GM23338 (cell line): ENCODE data around the gene LMAN1L. TPM values are rescaled to one million over a fixed set of nuclear protein-coding genes. Genes with fewer than 3 reads are reported as not detected.

Experiments used
- ATAC-seq: fragments of 200-7000 bp; cut with Tn5 transposase; 3 replicates; pipeline ENCODE4 v1.9.1; 2020
- DNase-seq: peaks from one replicate; pipeline ENCODE4 v3.0.0-alpha.2; 2015; ENCODE audit warnings: low spot score
- H2AFZ ChIP-seq: fragments of 200-600 bp; sonication (generic); 2 replicates; pipeline ENCODE4 v1.8.0; 2016; ENCODE audit warnings: antibody characterized with exemption, mild to moderate bottlenecking, moderate library complexity
- H3F3A ChIP-seq: fragments of 200-600 bp; sonication (generic); replicated peaks from 2 replicates; pipeline ENCODE4 v1.8.0; 2017; ENCODE audit warnings: antibody characterized with exemption, mixed run types, low read depth
- H3K27ac ChIP-seq: fragments of 200-600 bp; sonication (generic); 2 replicates; pipeline ENCODE4 v1.6.1; 2016; ENCODE audit warnings: low read depth
- H3K27me3 ChIP-seq: fragments of 200-600 bp; sonication (generic); 2 replicates; pipeline ENCODE4 v1.8.0; 2016; ENCODE audit warnings: mild to moderate bottlenecking, mixed run types, moderate library complexity; ENCODE audit not compliant: insufficient read depth
- H3K36me3 ChIP-seq: fragments of 200-600 bp; sonication (generic); 2 replicates; pipeline ENCODE4 v1.8.0; 2016; ENCODE audit warnings: mild to moderate bottlenecking; ENCODE audit not compliant: insufficient read depth
- H3K4me1 ChIP-seq: fragments of 200-600 bp; sonication (generic); 2 replicates; pipeline ENCODE4 v1.8.0; 2016; ENCODE audit warnings: mild to moderate bottlenecking, moderate library complexity; ENCODE audit not compliant: insufficient read depth
- H3K4me2 ChIP-seq: fragments of 200-600 bp; sonication (generic); 2 replicates; pipeline ENCODE4 v1.7.1; 2017; ENCODE audit warnings: mixed run types
- H3K4me3 ChIP-seq: fragments of 200-600 bp; sonication (generic); 2 replicates; pipeline ENCODE4 v1.6.1; 2016; ENCODE audit warnings: mixed run types
- H3K79me2 ChIP-seq: fragments of 200-600 bp; sonication (generic); replicated peaks from 2 replicates; pipeline ENCODE4 v1.8.0; 2017; ENCODE audit warnings: mild to moderate bottlenecking; ENCODE audit not compliant: insufficient read depth
- H3K9me2 ChIP-seq: fragments of 200-600 bp; sonication (generic); 2 replicates; pipeline ENCODE4 v1.8.0; 2017; ENCODE audit not compliant: insufficient read depth
- H4K20me1 ChIP-seq: fragments of 200-600 bp; sonication (generic); replicated peaks from 2 replicates; pipeline ENCODE4 v1.8.0; 2017; ENCODE audit warnings: mild to moderate bottlenecking; ENCODE audit not compliant: insufficient read depth
- H3K27ac Mint-ChIP-seq: 2 replicates; pipeline ENCODE4 v1.8.0; 2020; ENCODE audit warnings: inconsistent platforms, mild to moderate bottlenecking, moderate library complexity, mixed read lengths
- H3K27me3 Mint-ChIP-seq: 3 replicates; pipeline ENCODE4 v1.8.0; 2022; ENCODE audit warnings: low read depth, mild to moderate bottlenecking, moderate library complexity, mixed read lengths, inconsistent platforms; ENCODE audit not compliant: insufficient read depth, poor library complexity
- H3K36me3 Mint-ChIP-seq: 3 replicates; pipeline ENCODE4 v1.8.0; 2021; ENCODE audit warnings: low read depth, mild to moderate bottlenecking, inconsistent platforms, moderate library complexity, mixed read lengths
- H3K4me1 Mint-ChIP-seq: 3 replicates; pipeline ENCODE4 v1.8.0; 2020; ENCODE audit warnings: mild to moderate bottlenecking, inconsistent platforms, mixed read lengths
- H3K4me3 Mint-ChIP-seq: 3 replicates; pipeline ENCODE4 v1.8.0; 2021; ENCODE audit warnings: moderate library complexity, mild to moderate bottlenecking, inconsistent platforms, mixed read lengths
- H3K9me3 Mint-ChIP-seq: 3 replicates; pipeline ENCODE4 v1.8.0; 2020; ENCODE audit warnings: moderate library complexity, mild to moderate bottlenecking, inconsistent platforms, mixed read lengths
- CREB1 ChIP-seq: fragments of 250-450 bp; sonication (Bioruptor Pico); IDR thresholded peaks from 2 replicates; pipeline ENCODE4 v1.5.0; 2020; ENCODE audit warnings: low read depth, mild to moderate bottlenecking, moderate library complexity
- CTCF ChIP-seq, 2 experiments: fragments of 200-600 bp in 1 of 2; sonication (generic) in 1 of 2; conservative IDR thresholded peaks; 2 replicates each; pipeline versions ENCODE4 v1.5.1 to v1.6.1; 2016 to 2017; ENCODE audit warnings: antibody characterized with exemption in 2 of 2, low read depth in 2 of 2, mild to moderate bottlenecking in 2 of 2, moderate library complexity in 1 of 2
- ETS1 ChIP-seq: IDR thresholded peaks from 2 replicates; pipeline ENCODE4 v1.6.1; 2016; ENCODE audit warnings: antibody characterized with exemption
- EZH2 ChIP-seq: fragments of 200-600 bp; sonication (generic); IDR thresholded peaks from one replicate; pipeline ENCODE4 v1.8.0; 2017; ENCODE audit warnings: antibody characterized with exemption, mild to moderate bottlenecking, low read depth; ENCODE audit not compliant: unreplicated experiment
- EZH2phosphoT487 ChIP-seq: fragments of 200-600 bp; sonication (generic); IDR thresholded peaks from one replicate; pipeline ENCODE4 v1.8.1; 2018; ENCODE audit warnings: antibody characterized with exemption; ENCODE audit not compliant: unreplicated experiment
- JUNB ChIP-seq: IDR thresholded peaks from one replicate; pipeline ENCODE4 v1.6.1; 2016; ENCODE audit warnings: antibody characterized with exemption; ENCODE audit not compliant: unreplicated experiment
- NANOG ChIP-seq: IDR thresholded peaks from 2 replicates; pipeline ENCODE4 v1.6.1; 2016; ENCODE audit warnings: antibody characterized with exemption, borderline replicate concordance
- POLR2AphosphoS5 ChIP-seq: IDR thresholded peaks from 2 replicates; pipeline ENCODE4 v1.6.1; 2016; ENCODE audit warnings: antibody characterized with exemption, low read depth
- REST ChIP-seq: IDR thresholded peaks from one replicate; pipeline ENCODE4 v1.6.1; 2018; ENCODE audit warnings: antibody characterized with exemption; ENCODE audit not compliant: unreplicated experiment
- STAT1 ChIP-seq: IDR thresholded peaks from one replicate; pipeline ENCODE4 v1.6.1; 2016; ENCODE audit warnings: antibody characterized with exemption; ENCODE audit not compliant: unreplicated experiment
- ZNF114 ChIP-seq: fragments of 250-450 bp; sonication (Bioruptor Pico); IDR thresholded peaks from 2 replicates; pipeline ENCODE4 v1.5.0; 2020; ENCODE audit warnings: mild to moderate bottlenecking, moderate library complexity
- ZNF331 ChIP-seq: fragments of 250-450 bp; sonication (Bioruptor Pico); IDR thresholded peaks from 2 replicates; pipeline ENCODE4 v1.5.0; 2020; ENCODE audit warnings: low read depth, mild to moderate bottlenecking, moderate library complexity
- ZNF462 ChIP-seq: fragments of 250-450 bp; sonication (Bioruptor Pico); IDR thresholded peaks from 2 replicates; pipeline ENCODE4 v1.5.0; 2020; ENCODE audit warnings: mild to moderate bottlenecking, moderate library complexity
- polyA plus RNA-seq: library from polyadenylated mRNA; unstranded; fragments of >200 nt; fragmentation: Nextera tagmentation; extraction: Ambion mirVana; gene quantifications from 2 replicates; pipeline ENCODE4 v1.2.1, GENCODE V29; 2016
- total RNA-seq: library from RNA; depleted of rRNA; stranded (reverse); fragments of >200 nt; shearing (Covaris generic); gene quantifications from 2 replicates; pipeline ENCODE4 v1.2.3, GENCODE V29; 2014

The LMAN1L gene
- total and polyA plus RNA-seq, 2 experiments from 2014 or later = not detected

- peaks cover 16% of the 10 kb centered on the region for H3K79me2 ChIP-seq
- no peak for TF ChIP-seq EZH2phosphoT487
- no peak for TF ChIP-seq ZNF462 (CRISPR knock-in tag)
- no peak for TF ChIP-seq CREB1 (CRISPR knock-in tag)
- TF ChIP-seq CTCF (conservative IDR thresholded peaks at IDR 0.05; ENCODE audit: low read depth in 2 of 2) = no peak
- no peak for TF ChIP-seq ZNF114 (CRISPR knock-in tag)
- no peak for TF ChIP-seq STAT1
- no peak for TF ChIP-seq NANOG
- no peak for TF ChIP-seq POLR2AphosphoS5
- no peak for TF ChIP-seq EZH2
- no peak for TF ChIP-seq ETS1
- no peak for TF ChIP-seq REST
- TF ChIP-seq ZNF331 = no peak
- TF ChIP-seq JUNB = no peak
- H3K9me2 ChIP-seq = no peaks in the 10 kb centered on the region
- no peak overlapping the region for H3K27ac ChIP-seq
- H3K27me3 ChIP-seq = no peaks in the 10 kb centered on the region
- peaks cover 25% of the 10 kb centered on the region for H3K4me1 ChIP-seq
- Mint-ChIP-seq H3K9me3 (no peaks in the 10 kb centered on the region), H3K36me3 (no peaks in the 10 kb centered on the region), H3K27me3 (peaks cover 23% of the 10 kb centered on the region), H3K4me1 (peaks cover 31% of the 10 kb centered on the region), H3K4me3 (no peak overlapping the region), H3K27ac (no peak overlapping the region)
- H3F3A ChIP-seq = peaks cover 7% of the 10 kb centered on the region
- no peaks in the 10 kb centered on the region for H3K36me3 ChIP-seq
- no peak overlapping the region for H3K4me2 ChIP-seq
- DNase-seq (no peak), ATAC-seq (no peak)
- H3K4me3 ChIP-seq = no peak overlapping the region
- H2AFZ ChIP-seq = no peak overlapping the region
- peaks cover 50% of the 10 kb centered on the region for H4K20me1 ChIP-seq
Observed at GRCh38 chr15:74791667-74792066, 21.0 kb upstream of the LMAN1L start.
